Sigmoid colon (tissue), 4 donors: ENCODE results near the gene MRPS27.

Experiments used
- CTCF ChIP-seq, 4 experiments: fragments of 450-650 bp in 3 of 4; fragments of 200-600 bp in 1 of 4; IDR thresholded peaks; one replicate each; pipeline ENCODE4 v1.5.1; 2016 to 2019; ENCODE audit warnings: antibody characterized with exemption in 4 of 4, mild to moderate bottlenecking in 3 of 4, moderate library complexity in 2 of 4
- POLR2A ChIP-seq, 2 donors: fragments of 450-650 bp; IDR thresholded peaks; one replicate each; pipeline ENCODE4 v1.6.1; 2016; ENCODE audit warnings: antibody characterized with exemption in 2 of 2, mild to moderate bottlenecking in 2 of 2, moderate library complexity in 2 of 2
- POLR2AphosphoS5 ChIP-seq, 4 donors: sonication (generic); formaldehyde crosslinking; IDR thresholded peaks; one replicate each; pipeline ENCODE4 v1.6.1; 2017; ENCODE audit warnings: antibody characterized with exemption in 4 of 4

DNA sequence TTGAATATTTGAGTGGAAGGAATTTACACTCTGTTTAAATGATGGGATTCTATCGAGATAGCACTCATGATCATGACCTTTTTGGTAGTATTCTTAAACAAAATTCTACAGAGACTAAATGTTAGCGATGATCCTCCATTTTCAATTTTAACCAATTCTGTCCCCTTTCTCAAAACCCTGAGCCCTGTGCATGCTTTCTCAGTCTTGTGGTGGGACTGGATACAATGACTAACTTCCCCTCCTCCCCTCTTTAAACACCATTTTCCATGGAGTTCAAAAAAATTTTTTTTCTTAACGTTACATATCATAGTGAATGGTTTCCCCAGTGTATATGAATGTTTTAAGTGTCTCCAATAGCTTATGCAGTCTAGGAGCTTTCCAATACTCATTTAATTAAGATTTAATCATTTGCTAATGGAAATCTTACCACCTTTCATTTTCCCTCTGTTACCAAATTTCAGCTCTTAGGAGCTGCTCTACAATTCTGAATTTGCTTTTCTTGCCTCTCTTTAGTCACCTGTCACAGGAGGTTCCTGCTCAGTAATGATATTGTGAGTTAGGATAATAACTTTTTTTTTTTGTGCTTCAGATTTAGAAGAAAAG is 111.6 kb downstream of the MRPS27 start:
- no peak for TF ChIP-seq CTCF (IDR thresholded peaks at IDR 0.05)
- TF ChIP-seq POLR2A (IDR thresholded peaks at IDR 0.05), result no peak
- no peak for TF ChIP-seq POLR2AphosphoS5 (IDR thresholded peaks at IDR 0.05)
